HEK293 (cell line): ENCODE data around the gene CACNG6.

Experiments used
- ATF2 ChIP-seq: fragments of 450-650 bp; formaldehyde crosslinking; IDR thresholded peaks from 2 replicates; pipeline ENCODE4 v1.5.1; 2016; ENCODE audit warnings: missing biosample characterization, missing genetic modification characterization, low read depth
- CTCF ChIP-seq: fragments of 450-650 bp; formaldehyde crosslinking; IDR thresholded peaks from 2 replicates; pipeline ENCODE4 v1.5.1; 2016; ENCODE audit warnings: missing biosample characterization, missing genetic modification characterization
- INSM2 ChIP-seq: fragments of 450-650 bp; formaldehyde crosslinking; IDR thresholded peaks from 2 replicates; pipeline ENCODE4 v1.5.1; 2016; ENCODE audit warnings: missing biosample characterization, missing genetic modification characterization
- SALL2 ChIP-seq: fragments of 450-650 bp; formaldehyde crosslinking; IDR thresholded peaks from 2 replicates; pipeline ENCODE4 v1.5.0; 2017; ENCODE audit warnings: missing biosample characterization, mild to moderate bottlenecking, missing genetic modification characterization, borderline replicate concordance
- SP2 ChIP-seq: fragments of 450-650 bp; formaldehyde crosslinking; IDR thresholded peaks from 2 replicates; pipeline ENCODE4 v1.5.1; 2016; ENCODE audit warnings: missing biosample characterization, missing genetic modification characterization
- SP3 ChIP-seq: fragments of 450-650 bp; formaldehyde crosslinking; IDR thresholded peaks from 2 replicates; pipeline ENCODE4 v1.5.1; 2016; ENCODE audit warnings: missing biosample characterization, missing genetic modification characterization
- ZBTB10 ChIP-seq: fragments of 450-650 bp; formaldehyde crosslinking; IDR thresholded peaks from 2 replicates; pipeline ENCODE4 v1.5.1; 2016; ENCODE audit warnings: missing biosample characterization, missing genetic modification characterization
- ZBTB20 ChIP-seq: fragments of 450-650 bp; formaldehyde crosslinking; IDR thresholded peaks from 2 replicates; pipeline ENCODE4 v1.5.1; 2016; ENCODE audit warnings: missing biosample characterization, missing genetic modification characterization
- ZBTB21 ChIP-seq: fragments of 450-650 bp; formaldehyde crosslinking; IDR thresholded peaks from 2 replicates; pipeline ENCODE4 v1.5.1; 2017; ENCODE audit warnings: missing biosample characterization, missing genetic modification characterization
- ZBTB26 ChIP-seq: fragments of 450-650 bp; formaldehyde crosslinking; optimal IDR thresholded peaks from 2 replicates; pipeline ENCODE3; 2016; ENCODE audit warnings: missing biosample characterization, mild to moderate bottlenecking, missing genetic modification characterization
- ZBTB6 ChIP-seq: fragments of 450-650 bp; formaldehyde crosslinking; IDR thresholded peaks from 2 replicates; pipeline ENCODE4 v1.5.1; 2017; ENCODE audit warnings: missing biosample characterization, missing genetic modification characterization
- ZNF16 ChIP-seq: fragments of 450-650 bp; formaldehyde crosslinking; IDR thresholded peaks from 2 replicates; pipeline ENCODE4 v1.5.1; 2016; ENCODE audit warnings: low read depth, missing biosample characterization, missing genetic modification characterization
- ZNF19 ChIP-seq: fragments of 450-650 bp; formaldehyde crosslinking; IDR thresholded peaks from 2 replicates; pipeline ENCODE4; 2016; ENCODE audit warnings: missing biosample characterization, missing genetic modification characterization, low read depth
- ZNF214 ChIP-seq: fragments of 450-650 bp; formaldehyde crosslinking; IDR thresholded peaks from 2 replicates; pipeline ENCODE4 v1.5.1; 2017; ENCODE audit warnings: missing biosample characterization, mild to moderate bottlenecking, missing genetic modification characterization, borderline replicate concordance
- ZNF239 ChIP-seq: fragments of 450-650 bp; formaldehyde crosslinking; IDR thresholded peaks from 2 replicates; pipeline ENCODE4 v1.5.1; 2016; ENCODE audit warnings: missing biosample characterization, missing genetic modification characterization
- ZNF341 ChIP-seq: fragments of 450-650 bp; formaldehyde crosslinking; IDR thresholded peaks from 2 replicates; pipeline ENCODE4; 2016; ENCODE audit warnings: low read depth, missing biosample characterization, missing genetic modification characterization
- ZNF366 ChIP-seq: fragments of 450-650 bp; formaldehyde crosslinking; conservative IDR thresholded peaks from 2 replicates; pipeline ENCODE4 v1.5.1; 2016; ENCODE audit warnings: missing biosample characterization, missing genetic modification characterization
- ZNF394 ChIP-seq: fragments of 450-650 bp; formaldehyde crosslinking; IDR thresholded peaks from 2 replicates; pipeline ENCODE4 v1.5.1; 2016; ENCODE audit warnings: missing biosample characterization, missing genetic modification characterization, mild to moderate bottlenecking, moderate library complexity, borderline replicate concordance
- ZNF530 ChIP-seq: fragments of 450-650 bp; formaldehyde crosslinking; IDR thresholded peaks from 2 replicates; pipeline ENCODE4 v1.5.1; 2016; ENCODE audit warnings: low read depth, missing biosample characterization, missing genetic modification characterization
- ZNF645 ChIP-seq: fragments of 450-650 bp; formaldehyde crosslinking; IDR thresholded peaks from 2 replicates; pipeline ENCODE4; 2016; ENCODE audit warnings: missing biosample characterization, missing genetic modification characterization
- ZNF692 ChIP-seq: fragments of 450-650 bp; formaldehyde crosslinking; IDR thresholded peaks from 2 replicates; pipeline ENCODE4 v1.5.1; 2016; ENCODE audit warnings: missing biosample characterization, missing genetic modification characterization
- ZNF768 ChIP-seq: fragments of 450-650 bp; formaldehyde crosslinking; IDR thresholded peaks from 2 replicates; pipeline ENCODE4 v1.5.1; 2018; ENCODE audit warnings: missing biosample characterization, mild to moderate bottlenecking, missing genetic modification characterization
- ZSCAN18 ChIP-seq: fragments of 450-650 bp; formaldehyde crosslinking; IDR thresholded peaks from 2 replicates; pipeline ENCODE4 v1.5.1; 2016; ENCODE audit warnings: missing biosample characterization, missing genetic modification characterization

CACNG6 gene

GRCh38 chr19:53991224-53992113, at the start of gene CACNG6 (continued):
- peak; percentile 23; the same call in 1 of the 2 replicates for TF ChIP-seq ZBTB10 (tag by site-specific recombination)
- no peak for TF ChIP-seq ZBTB6 (tag by site-specific recombination)
- TF ChIP-seq ZNF214 (tag by site-specific recombination), result no peak
- no peak for TF ChIP-seq ZNF366 (tag by site-specific recombination)
- TF ChIP-seq ZNF16, result no peak
- no peak for TF ChIP-seq ZSCAN18
- TF ChIP-seq ZNF768 (tag by site-specific recombination), result no peak
- TF ChIP-seq ZNF394 (tag by site-specific recombination), result no peak
- TF ChIP-seq ZBTB26 (tag by site-specific recombination), result peak; percentile 16
- no peak for TF ChIP-seq ZNF19 (tag by site-specific recombination)
- TF ChIP-seq ZBTB21 (tag by site-specific recombination), result no peak
- no peak for TF ChIP-seq CTCF
- TF ChIP-seq SP3 (tag by site-specific recombination), result peak; percentile 64; the same call in 1 of the 2 replicates
- peak; percentile 61 for TF ChIP-seq SP2 (tag by site-specific recombination)
- TF ChIP-seq SALL2 (tag by site-specific recombination), result no peak
- TF ChIP-seq ATF2 (tag by site-specific recombination), result no peak
- no peak for TF ChIP-seq ZNF239 (tag by site-specific recombination)
- TF ChIP-seq ZNF692 (tag by site-specific recombination), result no peak
- no peak for TF ChIP-seq ZNF645 (tag by site-specific recombination)
- peak; percentile 88 for TF ChIP-seq ZBTB20 (tag by site-specific recombination)
- TF ChIP-seq ZNF530 (tag by site-specific recombination), result no peak
- TF ChIP-seq INSM2 (tag by site-specific recombination), result no peak
- TF ChIP-seq ZNF341 (tag by site-specific recombination), result no peak
